GM23338 (cell line): Measurements from ENCODE around the gene EN2.

Source experiments
- CREB1 ChIP-seq: fragments of 250-450 bp; sonication (Bioruptor Pico); IDR thresholded peaks from 2 replicates; pipeline ENCODE4 v1.5.0; 2020; ENCODE audit warnings: low read depth, mild to moderate bottlenecking, moderate library complexity
- CTCF ChIP-seq, 2 experiments: fragments of 200-600 bp in 1 of 2; sonication (generic) in 1 of 2; conservative IDR thresholded peaks; 2 replicates each; pipeline versions ENCODE4 v1.5.1 to v1.6.1; 2016 to 2017; ENCODE audit warnings: antibody characterized with exemption in 2 of 2, low read depth in 2 of 2, mild to moderate bottlenecking in 2 of 2, moderate library complexity in 1 of 2
- ETS1 ChIP-seq: IDR thresholded peaks from 2 replicates; pipeline ENCODE4 v1.6.1; 2016; ENCODE audit warnings: antibody characterized with exemption
- EZH2 ChIP-seq: fragments of 200-600 bp; sonication (generic); IDR thresholded peaks from one replicate; pipeline ENCODE4 v1.8.0; 2017; ENCODE audit warnings: antibody characterized with exemption, mild to moderate bottlenecking, low read depth; ENCODE audit not compliant: unreplicated experiment
- EZH2phosphoT487 ChIP-seq: fragments of 200-600 bp; sonication (generic); IDR thresholded peaks from one replicate; pipeline ENCODE4 v1.8.1; 2018; ENCODE audit warnings: antibody characterized with exemption; ENCODE audit not compliant: unreplicated experiment
- JUNB ChIP-seq: IDR thresholded peaks from one replicate; pipeline ENCODE4 v1.6.1; 2016; ENCODE audit warnings: antibody characterized with exemption; ENCODE audit not compliant: unreplicated experiment
- NANOG ChIP-seq: IDR thresholded peaks from 2 replicates; pipeline ENCODE4 v1.6.1; 2016; ENCODE audit warnings: antibody characterized with exemption, borderline replicate concordance
- POLR2AphosphoS5 ChIP-seq: IDR thresholded peaks from 2 replicates; pipeline ENCODE4 v1.6.1; 2016; ENCODE audit warnings: antibody characterized with exemption, low read depth
- REST ChIP-seq: IDR thresholded peaks from one replicate; pipeline ENCODE4 v1.6.1; 2018; ENCODE audit warnings: antibody characterized with exemption; ENCODE audit not compliant: unreplicated experiment
- STAT1 ChIP-seq: IDR thresholded peaks from one replicate; pipeline ENCODE4 v1.6.1; 2016; ENCODE audit warnings: antibody characterized with exemption; ENCODE audit not compliant: unreplicated experiment
- ZNF114 ChIP-seq: fragments of 250-450 bp; sonication (Bioruptor Pico); IDR thresholded peaks from 2 replicates; pipeline ENCODE4 v1.5.0; 2020; ENCODE audit warnings: mild to moderate bottlenecking, moderate library complexity
- ZNF331 ChIP-seq: fragments of 250-450 bp; sonication (Bioruptor Pico); IDR thresholded peaks from 2 replicates; pipeline ENCODE4 v1.5.0; 2020; ENCODE audit warnings: low read depth, mild to moderate bottlenecking, moderate library complexity
- ZNF462 ChIP-seq: fragments of 250-450 bp; sonication (Bioruptor Pico); IDR thresholded peaks from 2 replicates; pipeline ENCODE4 v1.5.0; 2020; ENCODE audit warnings: mild to moderate bottlenecking, moderate library complexity

- no peak for TF ChIP-seq CTCF (conservative IDR thresholded peaks at IDR 0.05; ENCODE audit: low read depth in 2 of 2)
- TF ChIP-seq EZH2, result no peak
- no peak for TF ChIP-seq CREB1 (CRISPR knock-in tag)
- TF ChIP-seq POLR2AphosphoS5, result no peak
- no peak for TF ChIP-seq ZNF331 (CRISPR knock-in tag)
- no peak for TF ChIP-seq REST
- no peak for TF ChIP-seq ZNF114 (CRISPR knock-in tag)
- no peak for TF ChIP-seq NANOG
- no peak for TF ChIP-seq EZH2phosphoT487
- no peak for TF ChIP-seq STAT1
- TF ChIP-seq ETS1, result no peak
- TF ChIP-seq JUNB, result no peak
- TF ChIP-seq ZNF462, result no peak
Measured at GRCh38 chr7:155431231-155431630, 26.7 kb upstream of the EN2 start.
